Muscle of leg (tissue), 16 donors: ENCODE results near the gene CBR3. TPM values are rescaled to one million over a fixed set of nuclear protein-coding genes. Genes with fewer than 3 reads are reported as not detected.

ENCODE experiments used
- DNase-seq: peaks from one replicate; pipeline ENCODE4 v3.0.0; 2013
- H3K27ac ChIP-seq: one replicate; pipeline ENCODE4 v1.5.1; 2013; ENCODE audit warnings: mild to moderate bottlenecking, low read length, control low read depth
- H3K27me3 ChIP-seq: one replicate; pipeline ENCODE4 v1.6.1; 2013; ENCODE audit warnings: low read length; ENCODE audit not compliant: control insufficient read depth, insufficient read depth
- H3K36me3 ChIP-seq: one replicate; pipeline ENCODE4 v1.6.1; 2013; ENCODE audit warnings: low read length; ENCODE audit not compliant: control insufficient read depth, insufficient read depth
- H3K4me1 ChIP-seq: one replicate; pipeline ENCODE4 v1.6.1; 2013; ENCODE audit warnings: low read length; ENCODE audit not compliant: control insufficient read depth, insufficient read depth
- H3K4me3 ChIP-seq: one replicate; pipeline ENCODE4 v1.5.1; 2013; ENCODE audit warnings: low read length, control low read depth
- H3K9me3 ChIP-seq: replicated peaks from 2 replicates; pipeline ENCODE4 v1.6.1; 2013; ENCODE audit warnings: low read depth, low read length; ENCODE audit not compliant: control insufficient read depth
- WGBS: methylation state at CpG from one replicate; pipeline ENCODE4 v1.1.5; 2013; ENCODE audit warnings: missing lambda C conversion rate; ENCODE audit not compliant: insufficient coverage; 5-methylcytosine and 5-hydroxymethylcytosine counted together
- long read RNA-seq, 11 donors: transcript quantifications; one replicate each; lab custom pipeline, GENCODE V29; 2026
- polyA plus RNA-seq, 8 donors: library from polyadenylated mRNA; unstranded; fragments of 120-200 nt; gene quantifications; one replicate each; pipeline versions ENCODE4 v1.2.1 to v1.2.3, GENCODE V29; 2013; ENCODE audit warnings: inconsistent platforms in 1 of 8, low replicate concordance in 1 of 8; ENCODE audit not compliant: insufficient read length in 8 of 8, insufficient read depth in 1 of 8
- total RNA-seq: library from RNA; stranded (reverse); fragments of 120-200 nt; gene quantifications from one replicate; pipeline ENCODE4 v1.2.4, GENCODE V29; 2013

Gene CBR3
- total RNA-seq (4.0 TPM), polyA plus RNA-seq (1 to 10 TPM; 2.2 to 4.1 (median 3.2) TPM)
- long read RNA-seq, donor 1, partial matches to known transcripts, result 0 of 1 reads
- long read RNA-seq, donor 1, other reads (novel, unspliced or antisense), result 0 of 1 reads
- long read RNA-seq, donor 2, result 0 reads
- long read RNA-seq, donor 3, partial matches to known transcripts, result 0 of 2 reads
- long read RNA-seq, donor 3, other reads (novel, unspliced or antisense), result 0 of 2 reads
- long read RNA-seq, donor 4, partial matches to known transcripts, result 0 of 2 reads
- long read RNA-seq, donor 4, other reads (novel, unspliced or antisense), result 0 of 2 reads
- long read RNA-seq, donor 5, partial matches to known transcripts, result 0 of 3 reads
- long read RNA-seq, donor 5, other reads (novel, unspliced or antisense), result 0 of 3 reads
- long read RNA-seq, donor 6, transcript CBR3-201 (3 exons, 1,169 nt), result major isoform, 6 of 6 reads
- long read RNA-seq, donor 6, partial matches to known transcripts, result 0 of 6 reads
- long read RNA-seq, donor 6, other reads (novel, unspliced or antisense), result 0 of 6 reads
- long read RNA-seq, donor 7, transcript CBR3-201 (3 exons, 1,169 nt), result major isoform, 5 of 5 reads
- long read RNA-seq, donor 7, partial matches to known transcripts, result 0 of 5 reads
- long read RNA-seq, donor 7, other reads (novel, unspliced or antisense), result 0 of 5 reads
- long read RNA-seq, donor 8, partial matches to known transcripts, result 0 of 3 reads
- long read RNA-seq, donor 8, other reads (novel, unspliced or antisense), result 0 of 3 reads
- long read RNA-seq, donor 9, partial matches to known transcripts, result 0 of 3 reads
- long read RNA-seq, donor 9, other reads (novel, unspliced or antisense), result 0 of 3 reads
- long read RNA-seq, donor 10, partial matches to known transcripts, result 0 of 1 reads
- long read RNA-seq, donor 10, other reads (novel, unspliced or antisense), result 0 of 1 reads
- long read RNA-seq, donor 11, partial matches to known transcripts, result 0 of 2 reads
- long read RNA-seq, donor 11, other reads (novel, unspliced or antisense), result 0 of 2 reads

DNA sequence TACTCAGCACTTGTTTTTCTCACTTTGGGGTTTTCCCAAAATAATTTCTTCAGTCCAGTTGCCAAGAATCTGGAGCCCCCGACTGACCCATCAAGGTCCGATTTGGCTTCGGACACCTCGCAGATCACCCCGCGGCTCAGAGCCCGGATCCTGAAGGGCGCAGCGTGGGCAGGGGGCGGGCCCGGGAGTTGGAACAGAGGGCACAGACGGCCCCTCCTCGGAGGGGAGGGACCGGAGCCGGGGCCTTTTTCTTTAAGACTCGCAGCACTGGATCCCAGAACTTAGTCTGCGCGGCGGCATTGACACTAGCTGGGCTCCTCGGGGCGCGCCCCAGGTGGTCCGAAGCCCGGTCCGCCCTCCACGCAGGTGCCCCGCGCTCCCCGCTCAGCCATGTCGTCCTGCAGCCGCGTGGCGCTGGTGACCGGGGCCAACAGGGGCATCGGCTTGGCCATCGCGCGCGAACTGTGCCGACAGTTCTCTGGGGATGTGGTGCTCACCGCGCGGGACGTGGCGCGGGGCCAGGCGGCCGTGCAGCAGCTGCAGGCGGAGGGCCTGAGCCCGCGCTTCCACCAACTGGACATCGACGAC, at the start of gene CBR3:
CBR3 (plus strand) TSS at position 277 of the 588 bp plus-strand sequence; CDS start at position 391, 114 bp downstream.
- Histone ChIP-seq H3K27me3 (peaks cover 24% of the 10 kb centered on the region), H3K36me3 (peaks cover 3% of the 10 kb centered on the region), H3K4me3 (peak within 1 kb of the TSS; percentile 71), H3K9me3 (no peaks in the 10 kb centered on the region), H3K27ac (peak within 1 kb of the TSS; percentile 86), H3K4me1 (peaks cover 13% of the 10 kb centered on the region)
- under 1% methylated on average over 53 of the region's 53 CpGs for WGBS
- DNase-seq, result peak; percentile 53

DNA sequence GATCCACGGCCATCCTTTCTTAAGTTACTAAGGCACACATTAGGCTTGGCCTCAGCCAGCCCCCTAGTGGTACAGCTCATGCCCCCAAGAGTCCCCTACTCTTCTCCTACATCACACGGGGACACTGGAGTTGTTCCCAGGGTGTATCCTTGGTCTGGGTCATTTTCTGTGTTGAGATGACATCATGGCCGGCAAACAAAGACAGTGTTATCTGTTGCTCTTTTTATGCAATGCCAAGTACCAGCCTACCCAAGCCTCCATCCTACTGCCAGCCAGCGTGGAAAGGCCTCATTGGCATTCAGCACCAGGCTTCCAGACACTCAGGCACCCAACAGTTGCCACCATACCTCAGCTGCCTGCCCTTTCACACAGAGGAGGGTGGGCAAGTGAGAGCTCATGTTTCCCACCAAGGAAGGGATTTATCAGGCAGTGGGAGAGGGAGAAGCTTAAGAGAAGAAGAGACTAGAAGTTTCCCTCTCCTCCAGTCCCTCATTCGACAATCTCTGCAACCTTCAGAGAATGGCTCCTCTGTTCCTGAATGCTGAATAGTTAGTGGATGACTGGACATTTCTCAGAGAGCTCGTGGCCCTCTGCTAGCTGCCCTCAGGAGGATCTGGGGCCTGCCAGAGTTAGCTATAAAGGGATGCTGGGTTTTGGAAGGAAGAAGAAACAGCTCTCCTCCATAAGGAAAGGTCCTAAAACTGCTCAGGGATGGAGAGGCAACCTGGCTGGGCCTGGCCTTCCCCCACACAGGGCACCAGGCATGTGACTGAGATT, 47.3 kb upstream of the CBR3 start:
- H3K36me3 ChIP-seq, result no peaks in the 10 kb centered on the region
- peak; percentile 66 for DNase-seq
- H3K27me3 ChIP-seq, result no peaks in the 10 kb centered on the region
- H3K9me3 ChIP-seq, result no peaks in the 10 kb centered on the region
- 58% methylated on average over 3 of the region's 6 CpGs for WGBS
- no peak overlapping the region for H3K4me3 ChIP-seq
- H3K4me1 ChIP-seq, result peaks cover 10% of the 10 kb centered on the region
- H3K27ac ChIP-seq, result peak overlapping the region; percentile 50

DNA sequence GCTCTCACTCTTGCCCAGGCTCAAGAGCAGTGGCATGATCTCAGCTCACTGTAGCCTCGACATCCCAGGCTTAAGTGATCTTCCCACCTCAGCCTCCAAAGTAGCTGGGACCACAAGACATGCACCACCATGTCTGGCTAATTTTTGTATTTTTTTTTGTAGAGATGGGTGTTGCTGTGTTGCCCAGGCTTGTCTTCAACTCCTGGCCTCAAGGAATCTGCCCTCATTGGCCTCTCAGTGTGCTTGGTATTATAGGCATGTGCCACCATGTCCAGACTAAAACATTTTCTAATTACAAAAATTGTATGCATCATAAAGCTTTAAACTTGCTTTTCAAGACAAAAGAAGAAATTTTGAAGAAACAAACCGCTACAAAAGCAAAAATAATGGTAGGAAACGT, 44.9 kb upstream of the CBR3 start:
- H3K4me1 ChIP-seq, result peaks cover 10% of the 10 kb centered on the region
- no CpG with 5 or more reads among the region's 3 CpGs for WGBS
- H3K27me3 ChIP-seq, result no peaks in the 10 kb centered on the region
- H3K27ac ChIP-seq, result no peak overlapping the region
- no peak overlapping the region for H3K4me3 ChIP-seq
- no peaks in the 10 kb centered on the region for H3K36me3 ChIP-seq
- DNase-seq, result no peak
- H3K9me3 ChIP-seq, result peaks cover 14% of the 10 kb centered on the region

DNA sequence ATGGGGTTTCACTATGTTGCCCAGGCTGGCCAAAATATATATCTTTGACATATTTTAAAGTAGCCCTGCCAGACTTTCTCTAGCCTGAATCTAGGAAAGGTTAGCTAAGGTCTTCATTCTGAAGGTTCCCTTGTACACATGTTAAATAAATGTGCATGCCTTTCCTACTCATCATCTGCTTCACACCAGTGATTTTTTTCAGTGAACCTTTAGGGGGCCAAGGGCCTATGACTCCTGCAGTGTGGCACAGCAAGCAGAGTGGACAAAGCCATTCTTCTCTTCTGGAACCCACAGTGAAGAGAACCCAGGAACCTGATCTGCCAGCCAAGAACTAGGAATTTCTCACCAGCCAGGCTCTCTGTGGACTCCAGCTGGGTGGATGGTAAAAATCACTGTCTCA, 42.2 kb upstream of the CBR3 start:
- Histone ChIP-seq H3K27ac (no peak overlapping the region), H3K27me3 (no peaks in the 10 kb centered on the region), H3K4me1 (peaks cover 4% of the 10 kb centered on the region), H3K4me3 (no peak overlapping the region), H3K36me3 (no peaks in the 10 kb centered on the region), H3K9me3 (peaks cover 14% of the 10 kb centered on the region)
- no peak for DNase-seq

DNA sequence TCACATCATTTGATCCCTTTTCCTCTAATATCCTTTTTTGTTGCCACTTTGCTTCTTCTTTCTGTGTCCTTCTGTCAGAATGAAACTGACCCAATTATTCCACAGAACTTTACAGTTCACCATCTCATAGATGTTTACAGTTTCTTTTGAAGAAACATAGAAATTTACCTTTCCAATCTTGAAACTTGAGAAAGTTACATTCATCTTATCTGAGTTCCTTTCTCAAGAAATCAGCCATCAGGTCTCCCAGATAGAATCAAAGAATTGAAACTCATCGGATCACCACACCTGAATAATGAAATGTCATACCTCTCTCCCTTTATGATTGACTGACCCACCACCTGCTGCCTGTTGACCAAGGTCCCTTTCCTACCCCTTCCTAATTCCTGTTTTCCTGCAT, 41.4 kb upstream of the CBR3 start:
- Histone ChIP-seq H3K9me3 (peaks cover 14% of the 10 kb centered on the region), H3K27ac (no peak overlapping the region), H3K36me3 (no peaks in the 10 kb centered on the region), H3K4me3 (no peak overlapping the region), H3K27me3 (no peaks in the 10 kb centered on the region), H3K4me1 (no peaks in the 10 kb centered on the region)
- WGBS, result 83% methylated on average over 1 of the region's 1 CpG
- DNase-seq, result no peak

DNA sequence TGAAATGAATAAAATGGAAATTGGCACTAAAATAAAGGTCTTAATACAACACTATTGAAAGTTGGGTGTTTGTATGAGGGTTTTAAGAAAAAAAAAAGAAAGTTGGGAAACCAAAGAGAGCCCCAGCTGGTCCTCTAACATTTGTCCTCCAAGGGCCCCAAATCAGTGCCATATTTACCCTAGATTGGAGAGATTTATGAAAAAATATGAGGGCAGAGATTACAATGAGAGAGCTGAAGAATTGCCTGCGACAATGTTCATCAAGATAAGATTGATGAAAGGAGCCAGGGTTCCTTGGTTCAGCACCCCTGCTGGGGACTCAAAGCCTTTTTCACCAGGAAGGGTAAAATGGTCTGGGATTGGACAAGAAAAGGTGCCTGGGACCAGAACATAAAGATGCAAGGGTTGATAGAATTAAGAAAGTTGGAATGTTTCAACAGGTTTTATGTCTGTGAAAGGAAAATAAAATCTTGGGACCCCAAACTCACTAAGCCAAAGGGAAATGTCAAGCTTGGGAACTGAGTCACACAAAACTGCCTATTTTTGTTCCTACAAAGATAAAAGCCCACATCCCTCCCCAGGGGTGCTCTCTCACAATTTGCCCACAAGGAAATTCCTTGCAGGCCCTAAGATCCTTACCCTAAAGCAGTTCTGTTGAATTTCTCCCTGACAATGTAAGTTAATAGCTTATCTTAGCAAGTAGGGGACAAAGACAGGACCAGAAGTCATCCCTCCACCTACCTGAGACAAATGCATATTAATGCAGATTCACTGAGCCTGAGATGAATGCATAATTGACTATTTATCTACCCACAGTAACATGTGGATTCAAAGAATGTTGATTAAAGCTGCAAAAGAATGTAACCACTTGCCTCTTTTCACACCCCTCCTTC, 38.2 kb upstream of the CBR3 start:
- no peak for DNase-seq
- H3K4me1 ChIP-seq, result no peaks in the 10 kb centered on the region
- WGBS, result 11% methylated on average over 1 of the region's 1 CpG

DNA sequence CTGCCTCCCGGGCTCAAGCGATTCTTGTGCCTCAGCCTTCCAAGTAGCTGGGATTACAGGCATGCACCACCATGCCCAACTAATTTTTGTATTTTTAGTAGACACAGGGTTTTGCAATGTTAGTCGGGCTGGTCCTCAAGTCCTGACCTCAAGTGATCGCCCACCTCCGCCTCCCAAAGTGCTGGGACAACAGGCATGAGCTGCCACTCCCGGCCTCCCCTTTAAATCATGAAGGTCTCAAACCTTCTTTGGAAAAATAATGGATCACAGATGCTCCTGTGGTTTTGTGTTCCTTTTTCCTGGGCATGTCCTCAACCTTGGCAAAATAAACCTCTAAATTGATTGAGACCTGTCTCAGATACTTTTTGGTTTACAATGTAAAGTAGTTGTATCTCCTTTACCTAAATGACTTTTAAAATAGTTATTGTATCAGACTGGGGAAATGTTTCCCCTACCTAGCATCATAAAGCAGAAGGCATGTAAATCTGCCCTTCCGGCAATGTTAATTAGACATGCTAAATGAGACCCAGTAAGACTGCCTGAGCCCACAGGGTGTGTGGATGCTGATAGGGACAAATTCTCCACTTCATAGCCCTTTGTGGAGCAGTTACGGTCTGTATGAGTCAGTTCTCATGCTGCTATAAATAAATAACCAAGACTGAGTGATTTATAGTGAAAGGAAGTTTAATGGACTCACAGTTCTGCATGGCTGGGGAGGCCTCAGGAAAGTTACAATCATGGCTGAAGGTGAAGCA, 37.3 kb upstream of the CBR3 start:
- no peak for DNase-seq
- 55% methylated on average over 4 of the region's 8 CpGs for WGBS
- no peaks in the 10 kb centered on the region for H3K36me3 ChIP-seq
- H3K4me3 ChIP-seq, result no peak overlapping the region
- no peak overlapping the region for H3K27ac ChIP-seq
- H3K9me3 ChIP-seq, result peaks cover 14% of the 10 kb centered on the region
- no peaks in the 10 kb centered on the region for H3K4me1 ChIP-seq
- H3K27me3 ChIP-seq, result peaks cover 13% of the 10 kb centered on the region

More for the DNA sequence above, 38.2 kb upstream of the CBR3 start:
- peaks cover 14% of the 10 kb centered on the region for H3K9me3 ChIP-seq
- no peak overlapping the region for H3K4me3 ChIP-seq
- peaks cover 10% of the 10 kb centered on the region for H3K27me3 ChIP-seq
- no peaks in the 10 kb centered on the region for H3K36me3 ChIP-seq
- H3K27ac ChIP-seq, result no peak overlapping the region

DNA sequence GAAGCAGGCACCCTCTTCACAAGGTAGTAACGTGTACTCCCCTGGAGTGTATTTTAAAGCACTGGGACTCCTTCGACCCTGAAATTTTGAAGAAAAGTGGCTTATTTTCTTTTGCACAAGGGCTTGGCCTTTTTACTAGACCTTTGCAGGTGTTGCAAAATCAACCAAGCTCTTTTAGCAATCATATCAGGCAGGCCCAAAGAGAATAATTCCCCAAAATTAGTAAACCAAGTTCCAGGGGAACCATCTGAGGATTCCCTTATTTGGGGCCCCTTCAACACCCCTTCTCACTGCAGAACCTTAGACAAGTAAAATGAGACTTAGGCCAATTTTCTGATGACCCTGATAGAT, 36.7 kb upstream of the CBR3 start:
- Histone ChIP-seq H3K36me3 (no peaks in the 10 kb centered on the region), H3K27ac (no peak overlapping the region), H3K27me3 (peaks cover 13% of the 10 kb centered on the region), H3K4me1 (no peaks in the 10 kb centered on the region), H3K9me3 (peaks cover 10% of the 10 kb centered on the region), H3K4me3 (no peak overlapping the region)
- no CpG with 5 or more reads among the region's 2 CpGs for WGBS
- no peak for DNase-seq
